Activated T-cell treated with anti-CD3 and anti-CD28 coated beads, Interleukin-2, amount 50 U/mL, for 72 hours (primary cell): ENCODE measurements around the gene RHBG. TPM values are rescaled to one million over a fixed set of nuclear protein-coding genes. Genes with fewer than 3 reads are reported as not detected.
A peak's percentile ranks its signal among the peaks of the same experiment; 100 is the strongest.

ENCODE experiments used
- ATAC-seq, 2 donors: fragments of 150-1000 bp; cut with Tn5 transposase; replicated peaks in 1 of 2; 2 replicates each; pipeline ENCODE4 v1.10.0; 2021; ENCODE audit warnings: moderate library complexity in 2 of 2, mild to moderate bottlenecking in 1 of 2
- DNase-seq, 2 donors: peaks; one replicate each; pipeline ENCODE4 v3.0.0; 2021 to 2022; ENCODE audit warnings: mixed read lengths in 1 of 2
- H3K27ac Mint-ChIP-seq: one replicate; pipeline ENCODE4 v1.8.0; 2022; ENCODE audit warnings: mild to moderate bottlenecking, moderate library complexity, mixed read lengths
- H3K27me3 Mint-ChIP-seq: one replicate; pipeline ENCODE4 v1.8.0; 2022; ENCODE audit warnings: low read depth, mixed read lengths
- H3K36me3 Mint-ChIP-seq, 2 donors: one replicate each; pipeline ENCODE4 v1.8.0; 2022; ENCODE audit warnings: mixed read lengths in 2 of 2, mild to moderate bottlenecking in 1 of 2; ENCODE audit not compliant: insufficient read depth in 2 of 2
- H3K4me1 Mint-ChIP-seq: one replicate; pipeline ENCODE4 v1.8.0; 2022; ENCODE audit warnings: low read depth, mixed read lengths
- H3K4me3 Mint-ChIP-seq, 2 donors: one replicate each; pipeline ENCODE4 v1.8.0; 2022; ENCODE audit warnings: mild to moderate bottlenecking in 2 of 2, mixed read lengths in 2 of 2, moderate library complexity in 2 of 2
- H3K9me3 Mint-ChIP-seq, 2 donors: one replicate each; pipeline ENCODE4 v1.8.0; 2022; ENCODE audit warnings: mixed read lengths in 2 of 2
- total RNA-seq, 2 donors: library from RNA; stranded (reverse); gene quantifications; one replicate each; pipeline ENCODE4 v1.2.3, GENCODE V29; 2022

Gene RHBG
- total RNA-seq, 2 donors from 2014 or later: not detected

GRCh38 chr1:156384658-156385057 is 15.6 kb downstream of the RHBG start:
- ATAC-seq (no peak), DNase-seq (no peak)
- Mint-ChIP-seq H3K4me1 (peaks cover 7% of the 10 kb centered on the region), H3K27me3 (peaks cover 33% of the 10 kb centered on the region), H3K27ac (no peak overlapping the region), H3K9me3 (no peaks in the 10 kb centered on the region), H3K36me3 (no peaks in the 10 kb centered on the region), H3K4me3 (no peak overlapping the region)

- H3K27me3 Mint-ChIP-seq: peaks cover 42% of the 10 kb centered on the region
- no peaks in the 10 kb centered on the region for H3K36me3 Mint-ChIP-seq
- H3K4me3 Mint-ChIP-seq: no peak overlapping the region
- H3K27ac Mint-ChIP-seq: no peak overlapping the region
- DNase-seq (peak; percentile 70 to 77), ATAC-seq (peak; percentile 75 to 83)
- no peaks in the 10 kb centered on the region for H3K9me3 Mint-ChIP-seq
- H3K4me1 Mint-ChIP-seq: peaks cover 7% of the 10 kb centered on the region
Measured at GRCh38 chr1:156385534-156386031, 16.6 kb downstream of the RHBG start.

- Mint-ChIP-seq H3K4me3 (no peak overlapping the region), H3K27me3 (peaks cover 47% of the 10 kb centered on the region), H3K9me3 (no peaks in the 10 kb centered on the region), H3K4me1 (peaks cover 7% of the 10 kb centered on the region), H3K36me3 (no peaks in the 10 kb centered on the region), H3K27ac (no peak overlapping the region)
- ATAC-seq (no peak), DNase-seq (no peak)
Measured at GRCh38 chr1:156386134-156386901, 17.3 kb downstream of the RHBG start.

GRCh38 chr1:156386949-156387869 is 18.2 kb downstream of the RHBG start:
- no peak overlapping the region for H3K27ac Mint-ChIP-seq
- H3K4me1 Mint-ChIP-seq: peaks cover 7% of the 10 kb centered on the region
- H3K36me3 Mint-ChIP-seq: no peaks in the 10 kb centered on the region
- no peak overlapping the region for H3K4me3 Mint-ChIP-seq
- peaks cover 47% of the 10 kb centered on the region for H3K27me3 Mint-ChIP-seq
- H3K9me3 Mint-ChIP-seq: no peaks in the 10 kb centered on the region
- no peak for DNase-seq
- ATAC-seq: no peak

- Mint-ChIP-seq H3K27me3 (peaks cover 47% of the 10 kb centered on the region), H3K4me3 (no peak overlapping the region), H3K9me3 (no peaks in the 10 kb centered on the region), H3K4me1 (peaks cover 7% of the 10 kb centered on the region), H3K36me3 (no peaks in the 10 kb centered on the region), H3K27ac (no peak overlapping the region)
- ATAC-seq: no peak
- no peak for DNase-seq
Measured at GRCh38 chr1:156387870-156388173, 18.8 kb downstream of the RHBG start.

- H3K4me3 Mint-ChIP-seq: no peak overlapping the region
- no peak for DNase-seq
- H3K36me3 Mint-ChIP-seq: no peaks in the 10 kb centered on the region
- no peak for ATAC-seq
- H3K27ac Mint-ChIP-seq: no peak overlapping the region
- H3K27me3 Mint-ChIP-seq: peaks cover 47% of the 10 kb centered on the region
- no peaks in the 10 kb centered on the region for H3K9me3 Mint-ChIP-seq
- peaks cover 7% of the 10 kb centered on the region for H3K4me1 Mint-ChIP-seq
Measured at GRCh38 chr1:156388174-156389137, 19.4 kb downstream of the RHBG start.

- H3K9me3 Mint-ChIP-seq: no peaks in the 10 kb centered on the region
- H3K4me3 Mint-ChIP-seq: no peak overlapping the region
- no peak for DNase-seq
- no peak overlapping the region for H3K27ac Mint-ChIP-seq
- no peak for ATAC-seq
- H3K36me3 Mint-ChIP-seq: no peaks in the 10 kb centered on the region
- peaks cover 47% of the 10 kb centered on the region for H3K27me3 Mint-ChIP-seq
- H3K4me1 Mint-ChIP-seq: peaks cover 7% of the 10 kb centered on the region
Measured at GRCh38 chr1:156389311-156389710, 20.3 kb downstream of the RHBG start.

GRCh38 chr1:156390469-156391365 is 21.7 kb downstream of the RHBG start:
- H3K36me3 Mint-ChIP-seq: no peaks in the 10 kb centered on the region
- H3K4me1 Mint-ChIP-seq: peaks cover 5% of the 10 kb centered on the region
- H3K4me3 Mint-ChIP-seq: no peak overlapping the region
- ATAC-seq (no peak), DNase-seq (no peak)
- peaks cover 55% of the 10 kb centered on the region for H3K27me3 Mint-ChIP-seq
- H3K9me3 Mint-ChIP-seq: no peaks in the 10 kb centered on the region
- H3K27ac Mint-ChIP-seq: no peak overlapping the region

GRCh38 chr1:156391366-156391677 is 22.3 kb downstream of the RHBG start:
- Mint-ChIP-seq H3K9me3 (no peaks in the 10 kb centered on the region), H3K4me3 (no peak overlapping the region), H3K36me3 (no peaks in the 10 kb centered on the region), H3K27me3 (peaks cover 51% of the 10 kb centered on the region), H3K27ac (no peak overlapping the region), H3K4me1 (no peaks in the 10 kb centered on the region)
- ATAC-seq (no peak), DNase-seq (no peak)

- Mint-ChIP-seq H3K4me3 (no peak overlapping the region), H3K36me3 (no peaks in the 10 kb centered on the region)
Measured at GRCh38 chr1:156391701-156392100, 22.7 kb downstream of the RHBG start.

GRCh38 chr1:156392452-156392853 is 23.4 kb downstream of the RHBG start:
- Mint-ChIP-seq H3K4me1 (no peaks in the 10 kb centered on the region), H3K9me3 (no peaks in the 10 kb centered on the region), H3K27me3 (peaks cover 40% of the 10 kb centered on the region), H3K36me3 (no peaks in the 10 kb centered on the region), H3K4me3 (no peak overlapping the region), H3K27ac (no peak overlapping the region)
- DNase-seq (no peak), ATAC-seq (no peak)

More at GRCh38 chr1:156391701-156392100, 22.7 kb downstream of the RHBG start:
- no peak for DNase-seq
- H3K9me3 Mint-ChIP-seq: no peaks in the 10 kb centered on the region
- ATAC-seq: no peak
- H3K27ac Mint-ChIP-seq: no peak overlapping the region
- no peaks in the 10 kb centered on the region for H3K4me1 Mint-ChIP-seq
- peaks cover 47% of the 10 kb centered on the region for H3K27me3 Mint-ChIP-seq

GRCh38 chr1:156393095-156393494 is 24.1 kb downstream of the RHBG start:
- Mint-ChIP-seq H3K4me1 (peaks cover under 1% of the 10 kb centered on the region), H3K36me3 (no peaks in the 10 kb centered on the region), H3K27ac (no peak overlapping the region), H3K9me3 (no peaks in the 10 kb centered on the region), H3K4me3 (no peak overlapping the region), H3K27me3 (peaks cover 34% of the 10 kb centered on the region)
- DNase-seq (no peak), ATAC-seq (no peak)
